HG02973 (cell line): ENCODE data around the gene BEST2.

Experiments
- ATAC-seq: cut with Tn5 transposase; IDR thresholded peaks from one replicate; pipeline ENCODE4 v1.9.1; 2021; ENCODE audit warnings: moderate library complexity; ENCODE audit not compliant: unreplicated experiment

Gene BEST2

DNA sequence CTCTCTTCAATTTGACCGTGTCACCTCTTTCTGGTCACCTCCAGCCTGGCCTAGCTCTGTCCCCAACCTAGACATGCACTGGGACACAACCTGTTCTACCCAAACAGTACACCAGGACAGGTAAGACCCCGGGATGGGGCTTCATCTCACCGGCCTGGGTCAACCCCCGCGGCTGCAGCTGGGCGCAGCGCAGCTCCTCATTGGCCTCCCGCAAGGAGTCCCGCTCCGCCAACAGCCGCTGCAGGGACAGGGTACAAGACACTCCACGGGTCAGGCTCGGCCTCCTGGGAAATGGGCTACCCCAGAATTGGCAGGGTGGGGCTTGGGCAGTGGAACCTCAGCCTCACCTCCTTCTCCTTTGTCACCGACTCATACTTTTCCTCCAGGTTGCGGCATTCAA is 16.1 kb downstream of the BEST2 start:
- ATAC-seq = no peak

DNA sequence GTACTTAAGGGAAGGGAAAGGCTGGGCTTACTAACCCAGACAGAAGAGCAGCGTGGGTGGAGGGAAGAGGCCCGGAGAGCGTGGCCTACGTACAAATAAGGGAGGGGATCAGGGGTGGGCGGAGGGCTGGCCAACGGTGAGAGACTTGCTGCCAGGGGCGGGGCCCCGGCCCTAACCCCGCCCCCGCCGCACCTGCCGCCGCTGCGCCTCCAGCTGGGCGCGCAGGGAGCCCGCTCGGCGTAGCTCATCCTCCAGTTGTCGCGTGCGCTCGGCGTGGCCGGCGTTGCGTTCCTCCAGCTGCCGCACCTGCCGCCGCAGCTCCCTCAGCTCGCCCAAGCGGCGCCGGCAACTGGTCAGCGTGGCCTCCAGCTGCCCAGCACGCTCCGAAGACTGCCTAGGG is 18.1 kb downstream of the BEST2 start:
- no peak for ATAC-seq

- ATAC-seq = no peak
Measured at GRCh38 chr19:12770922-12771321, 19.3 kb downstream of the BEST2 start.

DNA sequence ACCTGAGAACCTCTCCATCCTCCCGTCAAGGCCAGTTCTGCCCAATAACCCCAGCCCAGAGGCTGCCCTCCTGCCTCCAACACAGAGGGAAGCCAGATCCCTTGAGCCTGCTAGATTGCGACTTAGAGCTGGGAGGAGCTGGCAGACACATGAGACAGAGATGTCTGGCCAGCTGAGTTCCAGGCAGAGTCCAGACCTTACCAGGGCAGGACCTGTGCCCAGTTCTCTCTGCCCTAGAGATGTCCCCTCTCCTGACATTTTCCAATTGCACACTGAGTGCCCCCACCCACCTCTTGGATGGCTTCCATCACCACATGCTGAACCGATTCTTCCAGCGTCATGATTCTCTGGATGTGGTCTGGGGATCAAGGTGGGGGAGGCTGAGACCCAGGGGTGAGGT is 20.7 kb downstream of the BEST2 start:
- ATAC-seq = no peak

DNA sequence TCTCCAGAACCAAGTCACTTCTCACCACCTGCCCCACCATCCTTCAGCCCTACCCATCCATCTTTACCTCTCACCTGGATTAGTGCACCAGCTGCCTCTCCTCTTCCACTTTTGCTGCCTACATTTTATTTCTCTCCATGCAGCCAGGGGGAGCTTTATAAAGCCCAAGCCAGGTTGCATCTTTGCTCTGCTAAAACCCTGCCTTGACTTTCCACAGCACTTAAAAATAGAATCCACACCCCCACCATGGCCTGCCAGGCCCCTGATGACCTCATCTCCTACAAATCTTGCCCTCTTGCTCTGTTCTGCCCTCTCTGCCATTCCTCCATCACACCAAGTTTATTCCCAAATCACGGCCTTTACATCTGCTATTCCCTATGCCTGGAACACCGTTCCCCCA is 22.0 kb downstream of the BEST2 start:
- no peak for ATAC-seq

- ATAC-seq = no peak
Measured at GRCh38 chr19:12774588-12775555, 23.3 kb downstream of the BEST2 start, which contains the start of gene HOOK2. Gene HOOK2 (minus strand): TSS chr19:12775552. CDS start chr19:12775449, 103 bp downstream.

DNA sequence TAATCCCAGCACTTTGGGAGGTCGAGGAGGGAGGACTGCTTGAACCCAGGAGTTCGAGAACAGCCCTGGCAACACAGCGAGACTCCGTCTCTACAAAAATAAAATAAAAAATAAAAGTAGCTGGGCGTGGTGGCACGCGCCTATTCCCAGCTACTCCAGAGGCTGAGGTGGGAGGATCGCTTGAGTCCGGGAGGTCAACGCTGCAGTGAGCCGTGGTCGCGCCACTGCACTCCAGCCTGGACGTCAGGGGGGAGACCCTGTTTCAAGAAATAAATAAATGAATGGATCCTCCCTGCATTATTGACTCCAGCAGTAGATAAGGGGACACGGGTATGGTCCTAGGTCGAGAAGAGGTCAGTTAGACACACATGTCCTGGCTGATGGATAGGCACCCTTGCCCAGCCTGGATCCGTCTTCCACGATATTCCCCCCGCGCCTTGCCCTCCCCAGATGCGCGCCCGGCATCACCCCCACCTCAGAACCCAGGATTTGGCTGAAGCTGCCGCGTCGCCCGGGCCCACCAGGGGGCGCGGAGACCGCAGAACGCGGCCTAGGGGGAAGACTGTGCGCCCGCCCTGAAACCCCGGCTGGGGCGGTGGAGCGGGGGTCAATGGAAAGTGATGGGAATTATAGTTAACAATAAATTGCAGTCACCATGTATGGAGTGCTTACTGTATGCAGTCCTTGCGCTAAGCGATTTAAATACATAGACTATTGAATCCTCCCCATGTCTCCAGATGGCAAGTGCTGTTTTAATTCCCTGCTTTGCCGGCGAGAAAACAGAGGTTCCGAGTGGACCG is 25.8 kb downstream of the BEST2 start:
- ATAC-seq = peak; percentile 36

DNA sequence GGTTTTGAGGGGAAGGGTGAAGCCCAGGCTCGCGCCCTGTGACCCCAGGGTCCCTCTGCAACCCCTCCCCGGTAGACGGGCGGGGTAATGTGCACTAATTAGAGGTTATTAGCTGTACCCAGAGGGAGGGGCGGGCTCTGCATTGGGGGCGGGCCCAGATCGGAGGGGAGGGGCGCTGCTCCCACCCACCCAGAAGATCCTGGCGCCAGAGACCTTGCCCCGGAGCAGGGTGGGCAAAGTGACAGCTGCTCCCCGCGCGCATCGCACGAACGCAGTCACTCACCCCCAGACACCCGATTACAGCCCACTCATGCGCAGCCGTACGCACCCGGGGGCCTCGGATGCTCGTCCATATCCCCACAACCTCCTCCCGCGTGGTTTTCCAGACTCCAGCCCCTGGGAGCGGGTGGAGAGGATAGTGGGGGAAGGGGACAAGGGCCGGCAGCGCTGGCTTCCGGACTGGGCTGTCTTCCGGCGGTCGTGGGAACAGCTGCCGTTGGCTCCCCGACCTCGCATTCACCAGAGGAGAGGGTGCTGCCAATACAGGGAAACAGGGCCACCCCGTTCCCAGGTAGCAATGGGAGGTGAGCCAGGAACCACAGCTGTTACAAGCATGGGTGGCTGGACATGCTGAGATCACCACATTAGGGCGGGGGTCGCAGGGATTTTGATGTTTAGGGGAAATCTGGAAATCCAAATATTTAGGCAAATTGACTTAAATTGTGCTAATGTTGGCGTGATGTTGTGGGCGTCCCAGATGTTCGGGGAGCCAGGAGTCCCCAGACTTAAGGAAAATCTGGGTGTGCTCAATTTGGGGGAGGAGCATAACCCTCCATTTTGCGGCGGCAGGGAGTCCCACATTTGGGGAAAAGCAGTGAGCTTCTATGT is 26.7 kb downstream of the BEST2 start:
- no peak for ATAC-seq

GRCh38 chr19:12778905-12779161 is 27.2 kb downstream of the BEST2 start:
- ATAC-seq = no peak

DNA sequence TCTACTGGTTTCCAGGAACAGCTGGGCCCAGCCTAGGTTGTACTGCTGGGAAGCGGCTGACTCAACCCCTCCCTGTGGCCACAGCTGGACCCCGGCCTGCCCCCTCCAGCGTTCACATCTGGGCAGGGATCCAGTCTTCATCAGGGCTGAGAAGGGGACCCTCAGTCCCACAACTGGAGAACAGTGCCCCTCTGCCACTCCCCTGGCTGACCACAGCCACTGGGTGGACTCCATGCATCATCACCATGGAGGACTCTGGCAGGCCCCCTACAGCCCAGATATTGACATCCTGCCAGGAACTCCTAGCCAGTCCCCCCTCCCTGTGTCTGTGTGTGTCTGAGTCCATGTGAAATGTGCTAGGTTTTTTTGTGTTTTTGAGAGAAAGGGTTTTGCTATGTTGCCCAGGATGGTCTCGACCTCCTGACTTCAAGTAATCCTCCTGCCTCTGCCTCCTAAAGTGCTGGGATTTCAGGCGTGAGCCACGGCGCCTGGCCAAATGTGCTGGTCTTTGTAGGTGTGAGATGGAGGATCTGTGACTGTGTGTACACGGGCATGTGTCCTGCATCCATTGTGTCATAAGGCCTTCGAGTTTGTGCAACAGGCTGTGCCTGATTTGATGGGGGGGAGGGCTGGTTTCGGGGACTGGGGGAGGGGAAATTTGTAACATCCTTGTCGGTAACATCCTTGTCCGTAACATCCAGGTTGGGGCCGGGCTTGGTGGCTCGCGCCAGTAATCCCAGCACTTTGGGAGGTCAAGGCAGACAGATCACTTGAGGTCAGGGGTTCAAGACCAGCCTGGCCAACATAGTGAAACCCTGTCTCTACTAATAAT is 27.8 kb downstream of the BEST2 start:
- no peak for ATAC-seq

GRCh38 chr19:12782174-12782423 is 30.5 kb downstream of the BEST2 start:
- peak; percentile 22 for ATAC-seq

GRCh38 chr19:12782424-12783290 is 31.1 kb downstream of the BEST2 start:
- ATAC-seq = peak; percentile 31

DNA sequence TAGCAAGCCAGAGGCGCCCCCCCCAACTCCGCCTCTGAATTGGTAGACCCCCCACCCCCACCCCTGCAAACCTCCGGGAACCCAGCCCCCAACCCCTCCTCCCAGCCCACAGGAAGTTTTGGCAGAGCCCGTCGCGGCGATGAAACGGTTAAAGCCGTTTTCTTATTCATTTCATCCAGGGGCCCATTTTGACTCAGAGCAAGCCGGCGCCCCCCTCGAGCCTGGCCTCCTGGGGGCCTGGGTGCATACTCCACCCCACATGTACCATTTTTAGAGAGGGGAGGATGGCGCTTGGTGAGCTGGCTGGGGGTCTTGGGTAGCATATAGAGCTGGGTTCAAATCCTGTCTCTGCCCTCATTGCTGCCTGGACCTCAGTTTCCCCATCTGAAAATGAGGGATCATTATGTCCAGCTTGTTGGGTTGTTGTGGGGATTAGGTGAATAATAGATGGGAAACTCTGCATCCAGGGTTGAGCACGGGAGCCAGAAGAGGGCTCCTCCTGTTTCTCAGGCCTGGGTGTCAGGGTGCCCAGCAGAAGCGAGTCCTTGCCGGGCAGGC is 31.8 kb downstream of the BEST2 start:
- ATAC-seq = no peak

- ATAC-seq = no peak
Measured at GRCh38 chr19:12783849-12784393, 32.3 kb downstream of the BEST2 start.

DNA sequence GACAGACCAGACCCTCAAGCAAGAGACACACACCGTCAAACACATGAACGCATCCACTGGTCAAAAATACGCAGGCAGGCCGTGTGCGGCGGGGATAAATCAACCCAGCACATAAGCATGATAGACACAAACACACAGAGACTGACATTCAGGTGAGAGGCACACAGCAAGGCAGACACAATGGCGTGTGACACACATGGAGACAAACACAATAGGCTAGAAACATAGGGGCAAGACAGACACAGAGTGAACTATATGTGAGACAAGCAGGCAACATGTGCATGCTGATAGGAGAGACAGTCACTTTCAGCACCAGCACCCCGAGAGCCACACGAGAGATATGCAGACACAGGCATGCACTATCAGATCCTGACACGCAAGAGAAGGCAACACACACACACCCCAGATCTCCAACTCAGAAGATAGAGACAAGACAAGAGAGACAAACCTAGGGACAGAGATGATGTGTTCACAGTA is 32.8 kb downstream of the BEST2 start:
- no peak for ATAC-seq

- ATAC-seq = no peak
Measured at GRCh38 chr19:12784871-12785430, 33.4 kb downstream of the BEST2 start.

DNA sequence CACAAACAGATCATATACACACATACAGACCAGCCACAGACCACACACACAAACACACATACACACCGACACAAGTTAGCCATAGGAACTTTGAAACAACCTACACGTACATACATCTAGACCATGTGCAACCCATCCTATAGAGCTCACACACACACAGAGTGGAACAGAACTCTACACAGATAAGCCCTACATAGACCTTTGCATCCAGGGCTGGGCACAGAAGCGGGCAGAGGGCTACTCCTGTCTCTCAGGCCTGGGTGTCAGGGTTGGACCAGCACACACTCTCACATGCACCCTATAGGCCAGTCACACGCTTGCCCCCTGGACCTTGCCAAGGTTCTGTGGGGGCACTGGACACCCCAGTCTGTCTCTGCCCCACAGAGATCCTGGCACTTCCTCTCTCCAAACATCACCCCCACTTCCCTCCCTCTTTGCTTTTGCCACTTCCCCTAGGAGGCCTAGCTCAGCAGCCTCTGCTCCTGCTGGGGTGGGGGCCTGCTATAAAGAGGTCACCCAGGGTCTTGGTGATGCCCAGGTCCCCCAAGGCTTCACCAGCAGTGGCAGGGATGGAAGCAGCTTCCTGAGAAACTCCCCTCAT is 33.9 kb downstream of the BEST2 start:
- ATAC-seq = no peak
